Keratinocyte (primary cell): ENCODE results near the gene SSH3. TPM values are rescaled to one million over a fixed set of nuclear protein-coding genes. Genes with fewer than 3 reads are reported as not detected.
"Not testable (repeated sequence)": the region's sequence is repeated elsewhere in the genome, so short reads cannot be mapped to it uniquely, and the experiment has no call there.

ENCODE experiments used
- DNase-seq: peaks from one replicate; pipeline ENCODE4 v3.0.0-alpha.2; 2011; ENCODE audit warnings: low read depth, missing footprints, low spot score
- FAIRE-seq: peaks from 2 replicates; lab custom pipeline; 2011; peaks lifted over from hg19 to GRCh38; lab: Jason Lieb, UNC
- H2AFZ ChIP-seq: 2 replicates; pipeline ENCODE4 v1.6.0; 2012; ENCODE audit warnings: low read length, control low read depth, inconsistent platforms; ENCODE audit not compliant: control insufficient read depth
- H3K27ac ChIP-seq: 2 replicates; pipeline ENCODE4 v1.5.1; 2011; ENCODE audit warnings: low read length; ENCODE audit not compliant: control insufficient read depth, insufficient read depth
- H3K27me3 ChIP-seq: 3 replicates; pipeline ENCODE4 v1.6.0; 2011; ENCODE audit warnings: low read length; ENCODE audit not compliant: control insufficient read depth, insufficient read depth; ENCODE audit errors: extremely low read depth
- H3K36me3 ChIP-seq, 2 experiments: 2 replicates in 1 of 2; 3 replicates in 1 of 2; pipeline ENCODE4 v1.5.1; 2011; ENCODE audit warnings: low read length in 2 of 2, mild to moderate bottlenecking in 1 of 2; ENCODE audit not compliant: control insufficient read depth in 2 of 2, insufficient read depth in 2 of 2; ENCODE audit errors: extremely low read depth in 1 of 2
- H3K4me1 ChIP-seq: 3 replicates; pipeline ENCODE4 v1.5.1; 2011; ENCODE audit warnings: low read length; ENCODE audit not compliant: control insufficient read depth, insufficient read depth; ENCODE audit errors: extremely low read depth
- H3K4me2 ChIP-seq: 3 replicates; pipeline ENCODE4 v1.6.0; 2011; ENCODE audit warnings: low read depth, low read length; ENCODE audit not compliant: control insufficient read depth, insufficient read depth; ENCODE audit errors: extremely low read depth
- H3K4me3 ChIP-seq, 3 experiments: fragments of 200-600 bp in 1 of 3; sonication (generic) in 1 of 3; 2 replicates in 2 of 3; 3 replicates in 1 of 3; pipeline ENCODE4 v1.5.1; 2011 to 2016; ENCODE audit warnings: low read length in 3 of 3, mild to moderate bottlenecking in 3 of 3, control low read depth in 2 of 3, inconsistent platforms in 1 of 3, low read depth in 1 of 3, mixed read lengths in 1 of 3, mixed run types in 1 of 3, moderate library complexity in 1 of 3; ENCODE audit not compliant: control insufficient read depth in 2 of 3, insufficient read depth in 2 of 3; ENCODE audit errors: extremely low read depth in 1 of 3
- H3K79me2 ChIP-seq: 2 replicates; pipeline ENCODE4 v1.6.0; 2012; ENCODE audit warnings: low read length; ENCODE audit not compliant: control insufficient read depth, insufficient read depth
- H3K9ac ChIP-seq: 3 replicates; pipeline ENCODE4 v1.6.0; 2011; ENCODE audit warnings: low read length; ENCODE audit not compliant: control insufficient read depth, insufficient read depth; ENCODE audit errors: extremely low read depth
- H3K9me1 ChIP-seq: 3 replicates; pipeline ENCODE4 v1.6.0; 2011; ENCODE audit warnings: low read length; ENCODE audit not compliant: control insufficient read depth, insufficient read depth; ENCODE audit errors: extremely low read depth
- H3K9me3 ChIP-seq: 2 replicates; pipeline ENCODE4 v1.5.1; 2012; ENCODE audit warnings: low read depth, low read length; ENCODE audit not compliant: control insufficient read depth
- H4K20me1 ChIP-seq: 3 replicates; pipeline ENCODE4 v1.6.0; 2011; ENCODE audit warnings: low read length; ENCODE audit not compliant: control insufficient read depth, insufficient read depth; ENCODE audit errors: extremely low read depth
- EZH2 ChIP-seq: IDR thresholded peaks from one replicate; pipeline ENCODE4 v1.6.1; 2012; ENCODE audit warnings: inconsistent platforms, mild to moderate bottlenecking, low read length, moderate library complexity
- dilution Hi-C: fragments of 300-500 bp; cut with MboI; formaldehyde crosslinking; loops from one replicate; pipeline ENCODE4 v1.7.0; 2020; ENCODE audit warnings: low sequenced_read_pairs; ENCODE audit not compliant: extremely low pct_ligation_motif_present
- polyA plus RNA-seq, 5 experiments: library from polyadenylated mRNA; depleted of rRNA in 3 of 5; stranded (reverse) in 3 of 5; stranded (forward) in 1 of 5; unstranded in 1 of 5; fragments of >200 nt; gene quantifications; 1 replicate in 1 of 5; 2 replicates in 3 of 5; 3 replicates in 1 of 5; pipeline versions ENCODE4 v1.2.1 to v1.2.3, GENCODE V29; 2011 to 2012; ENCODE audit warnings: missing spikeins in 2 of 5, low read depth in 1 of 5, low replicate concordance in 1 of 5
- TF ChIP-seq, protein P1 (sequence below), 3 experiments: IDR thresholded peaks in 1 of 3; conservative IDR thresholded peaks in 1 of 3; optimal IDR thresholded peaks in 1 of 3; 2 replicates in 2 of 3; 3 replicates in 1 of 3; pipeline versions ENCODE3 to v1.5.1; 2011; ENCODE audit warnings: low read length in 3 of 3, mild to moderate bottlenecking in 3 of 3, moderate library complexity in 2 of 3, control low read depth in 1 of 3, inconsistent platforms in 1 of 3; ENCODE audit not compliant: insufficient read depth in 2 of 3; ENCODE audit errors: extremely low read depth in 1 of 3

Gene SSH3
- polyA plus RNA-seq, 1 donor (not counting 4 experiments of a cell fraction or from before 2014, with no cell fraction given) = 24.8 TPM

DNA sequence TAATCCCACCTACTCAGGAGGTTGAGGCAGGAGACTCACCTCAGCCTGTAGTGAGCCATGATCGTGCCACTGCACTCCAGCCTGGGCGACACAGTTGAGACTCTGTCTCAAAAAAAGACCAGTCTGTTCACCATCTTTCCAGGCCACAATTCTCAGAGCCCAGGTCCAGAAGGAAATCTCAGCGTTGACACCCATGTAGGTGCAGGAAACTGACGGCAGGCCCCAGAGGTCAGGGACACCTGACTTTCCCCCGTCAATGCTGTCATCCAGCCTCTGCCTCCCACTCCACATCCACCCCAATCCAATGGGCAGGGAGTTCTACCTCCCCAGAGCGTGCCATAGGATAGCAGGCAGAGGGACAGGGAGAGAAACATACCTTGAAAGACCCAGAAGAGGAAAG, 42.9 kb upstream of the SSH3 start:
- no peak overlapping the region for H3K4me2 ChIP-seq
- no peak overlapping the region for H3K4me3 ChIP-seq
- no peak overlapping the region for H2AFZ ChIP-seq
- no peak overlapping the region for H3K9ac ChIP-seq
- TF ChIP-seq EZH2 = no peak
- TF ChIP-seq, protein P1, sequence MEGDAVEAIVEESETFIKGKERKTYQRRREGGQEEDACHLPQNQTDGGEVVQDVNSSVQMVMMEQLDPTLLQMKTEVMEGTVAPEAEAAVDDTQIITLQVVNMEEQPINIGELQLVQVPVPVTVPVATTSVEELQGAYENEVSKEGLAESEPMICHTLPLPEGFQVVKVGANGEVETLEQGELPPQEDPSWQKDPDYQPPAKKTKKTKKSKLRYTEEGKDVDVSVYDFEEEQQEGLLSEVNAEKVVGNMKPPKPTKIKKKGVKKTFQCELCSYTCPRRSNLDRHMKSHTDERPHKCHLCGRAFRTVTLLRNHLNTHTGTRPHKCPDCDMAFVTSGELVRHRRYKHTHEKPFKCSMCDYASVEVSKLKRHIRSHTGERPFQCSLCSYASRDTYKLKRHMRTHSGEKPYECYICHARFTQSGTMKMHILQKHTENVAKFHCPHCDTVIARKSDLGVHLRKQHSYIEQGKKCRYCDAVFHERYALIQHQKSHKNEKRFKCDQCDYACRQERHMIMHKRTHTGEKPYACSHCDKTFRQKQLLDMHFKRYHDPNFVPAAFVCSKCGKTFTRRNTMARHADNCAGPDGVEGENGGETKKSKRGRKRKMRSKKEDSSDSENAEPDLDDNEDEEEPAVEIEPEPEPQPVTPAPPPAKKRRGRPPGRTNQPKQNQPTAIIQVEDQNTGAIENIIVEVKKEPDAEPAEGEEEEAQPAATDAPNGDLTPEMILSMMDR (optimal IDR thresholded peaks at IDR 0.05 in 1 of 3, IDR thresholded peaks at IDR 0.05 in 1 of 3, conservative IDR thresholded peaks at IDR 0.05 in 1 of 3; ENCODE audit: extremely low read depth in 1 of 3, insufficient read depth in 2 of 3, low read length in 3 of 3) = no peak
- H3K36me3 ChIP-seq = peaks cover 8 to 11% of the 10 kb centered on the region in 2 experiments
- no peak overlapping the region for H3K27ac ChIP-seq
- no peaks in the 10 kb centered on the region for H4K20me1 ChIP-seq
- dilution Hi-C loops = no loop called here
- H3K4me1 ChIP-seq = peaks cover 43% of the 10 kb centered on the region
- DNase-seq (no peak), FAIRE-seq (no peak)
- no peaks in the 10 kb centered on the region for H3K79me2 ChIP-seq
- peaks cover 2% of the 10 kb centered on the region for H3K9me1 ChIP-seq
- no peaks in the 10 kb centered on the region for H3K9me3 ChIP-seq
- no peaks in the 10 kb centered on the region for H3K27me3 ChIP-seq

DNA sequence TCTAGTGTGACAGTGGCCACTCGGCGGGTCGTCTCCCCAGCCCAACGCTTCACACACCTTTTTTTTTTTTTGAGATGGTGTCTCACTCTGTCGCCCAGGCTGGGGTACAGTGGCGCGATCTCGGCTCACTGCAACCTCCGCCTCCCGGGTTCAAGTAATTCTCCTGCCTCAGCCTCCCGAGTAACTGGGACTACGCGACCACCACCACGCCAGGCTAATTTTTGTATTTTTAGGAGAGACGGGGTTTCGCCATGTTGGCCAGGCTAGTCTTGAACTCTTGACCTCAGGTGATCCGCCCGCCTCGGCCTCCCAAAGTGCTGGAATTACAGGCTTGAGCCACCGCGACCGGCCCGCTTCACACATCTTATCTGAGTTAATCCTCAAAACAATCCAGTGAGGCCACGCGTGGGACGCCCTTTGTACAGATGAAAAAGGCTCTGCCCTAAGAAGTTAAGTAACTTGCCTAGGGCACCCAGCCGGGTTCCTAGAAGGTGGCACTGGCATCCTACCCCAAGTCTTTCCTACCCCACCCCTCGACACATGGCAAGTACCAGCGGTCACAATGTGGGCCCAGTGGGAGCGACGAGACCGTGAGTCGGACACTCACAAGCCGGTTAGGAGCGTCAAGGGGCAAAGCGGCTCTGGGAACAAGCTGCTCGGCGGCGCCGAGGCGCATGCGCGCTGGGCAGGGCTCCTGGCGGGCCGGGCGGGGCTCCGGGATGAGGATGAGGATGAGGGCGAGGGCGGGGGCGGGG, 42.3 kb upstream of the SSH3 start:
- H3K79me2 ChIP-seq, H3K27ac ChIP-seq, H3K27me3 ChIP-seq, H3K9me1 ChIP-seq, H4K20me1 ChIP-seq, DNase-seq, FAIRE-seq, H3K36me3 ChIP-seq, H3K9me3 ChIP-seq, dilution Hi-C loops: not testable (repeated sequence)
- H3K4me1 ChIP-seq = peaks cover 50% of the 10 kb centered on the region
- H3K9ac ChIP-seq = peak overlapping the region; percentile 66
- H3K4me2 ChIP-seq = peak overlapping the region; percentile 89
- H2AFZ ChIP-seq = peak overlapping the region; percentile 86
- H3K4me3 ChIP-seq = peak overlapping the region in 2 of 3 experiments; percentile 40 to 65

DNA sequence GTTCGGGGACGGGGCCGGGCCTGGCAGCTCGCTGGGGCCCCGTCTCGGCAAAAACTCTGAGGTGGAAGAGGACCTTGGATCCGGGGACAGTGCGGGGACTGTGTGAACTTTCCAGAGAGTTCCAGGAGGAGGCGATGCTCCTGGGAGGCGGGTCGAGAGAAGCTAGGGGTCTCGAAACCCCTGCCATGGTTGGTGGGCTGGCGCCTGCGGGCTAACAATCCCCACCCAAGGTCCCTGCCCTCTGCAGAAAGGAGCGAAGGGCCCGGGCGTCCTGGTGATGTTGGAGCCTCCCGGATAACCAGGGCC, 41.7 kb upstream of the SSH3 start:
- peak overlapping the region; percentile 33 for H3K9ac ChIP-seq
- DNase-seq (no peak), FAIRE-seq (no peak)
- no peak for TF ChIP-seq EZH2
- TF ChIP-seq, protein P1 (optimal IDR thresholded peaks at IDR 0.05 in 1 of 3, IDR thresholded peaks at IDR 0.05 in 1 of 3, conservative IDR thresholded peaks at IDR 0.05 in 1 of 3; ENCODE audit: extremely low read depth in 1 of 3, insufficient read depth in 2 of 3, low read length in 3 of 3) = no peak
- H3K27me3 ChIP-seq = no peaks in the 10 kb centered on the region
- peaks cover under 1 to 4% of the 10 kb centered on the region in 2 experiments for H3K36me3 ChIP-seq
- peak overlapping the region; percentile 78 for H2AFZ ChIP-seq
- H3K27ac ChIP-seq = no peak overlapping the region
- no peaks in the 10 kb centered on the region for H4K20me1 ChIP-seq
- peak overlapping the region in 2 of 3 experiments; percentile 10 to 34 for H3K4me3 ChIP-seq
- H3K4me2 ChIP-seq = peak overlapping the region; percentile 89
- dilution Hi-C loops = no loop called here
- no peaks in the 10 kb centered on the region for H3K9me3 ChIP-seq
- peaks cover 2% of the 10 kb centered on the region for H3K9me1 ChIP-seq
- no peaks in the 10 kb centered on the region for H3K79me2 ChIP-seq
- peaks cover 50% of the 10 kb centered on the region for H3K4me1 ChIP-seq
